D721Med (cell line): Measurements from ENCODE around the gene OR6J1.
A peak's percentile ranks its signal among the peaks of the same experiment; 100 is the strongest.

Experiments
- DNase-seq: peaks from one replicate; pipeline ENCODE4 v3.0.0; 2011; ENCODE audit warnings: low spot score; ENCODE audit not compliant: insufficient read length
- FAIRE-seq: peaks from 2 replicates; lab custom pipeline; 2011; peaks lifted over from hg19 to GRCh38; lab: Jason Lieb, UNC
- CTCF ChIP-seq: IDR thresholded peaks from 2 replicates; pipeline ENCODE4 v1.5.1; 2012; ENCODE audit warnings: mild to moderate bottlenecking, control low read depth; ENCODE audit not compliant: insufficient read depth; ENCODE audit errors: missing control alignments

OR6J1 gene

GRCh38 chr14:22658946-22659345 lies 14.8 kb upstream of the OR6J1 start:
- TF ChIP-seq CTCF = no peak
- FAIRE-seq (no peak), DNase-seq (no peak)

- peak; percentile 46 for TF ChIP-seq CTCF
- FAIRE-seq (no peak), DNase-seq (no peak)
Measured at GRCh38 chr14:22657861-22658260, 13.7 kb upstream of the OR6J1 start.

GRCh38 chr14:22656945-22657731 lies 13.0 kb upstream of the OR6J1 start:
- no peak for FAIRE-seq

GRCh38 chr14:22656226-22656625 lies 12.1 kb upstream of the OR6J1 start:
- no peak for DNase-seq
- TF ChIP-seq CTCF = no peak
- no peak for FAIRE-seq

More at GRCh38 chr14:22656945-22657731, 13.0 kb upstream of the OR6J1 start:
- DNase-seq = no peak
- no peak for TF ChIP-seq CTCF

- TF ChIP-seq CTCF = peak; percentile 87
- FAIRE-seq (no peak), DNase-seq (no peak)
Measured at GRCh38 chr14:22653012-22653621, 9.0 kb upstream of the OR6J1 start.

- FAIRE-seq = no peak
Measured at GRCh38 chr14:22651586-22651985, 7.4 kb upstream of the OR6J1 start.

More at GRCh38 chr14:22651586-22651985, 7.4 kb upstream of the OR6J1 start:
- no peak for DNase-seq
- no peak for TF ChIP-seq CTCF
